Measurements from ENCODE around the gene ATXN1.

DNA sequence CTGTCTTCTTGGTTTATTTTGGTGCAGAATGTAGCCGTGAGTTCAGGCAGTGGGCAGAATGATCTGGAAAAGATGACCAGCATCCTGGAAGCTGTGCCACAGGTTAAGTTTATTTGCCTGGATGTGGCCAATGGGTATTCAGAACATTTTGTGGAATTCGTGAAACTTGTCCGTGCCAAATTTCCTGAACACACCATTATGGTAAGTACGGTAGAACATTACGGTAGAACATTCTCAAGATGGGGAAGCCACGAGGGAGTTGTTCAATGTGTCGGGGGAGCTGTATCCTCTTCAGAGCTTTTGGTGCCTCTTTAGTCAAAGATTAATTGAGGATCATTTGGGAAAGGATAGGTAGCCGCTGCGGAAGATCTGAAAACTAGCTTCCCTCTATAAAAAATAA lies 506.7 kb downstream of the ATXN1 start:
- TF ChIP-seq, protein P1, sequence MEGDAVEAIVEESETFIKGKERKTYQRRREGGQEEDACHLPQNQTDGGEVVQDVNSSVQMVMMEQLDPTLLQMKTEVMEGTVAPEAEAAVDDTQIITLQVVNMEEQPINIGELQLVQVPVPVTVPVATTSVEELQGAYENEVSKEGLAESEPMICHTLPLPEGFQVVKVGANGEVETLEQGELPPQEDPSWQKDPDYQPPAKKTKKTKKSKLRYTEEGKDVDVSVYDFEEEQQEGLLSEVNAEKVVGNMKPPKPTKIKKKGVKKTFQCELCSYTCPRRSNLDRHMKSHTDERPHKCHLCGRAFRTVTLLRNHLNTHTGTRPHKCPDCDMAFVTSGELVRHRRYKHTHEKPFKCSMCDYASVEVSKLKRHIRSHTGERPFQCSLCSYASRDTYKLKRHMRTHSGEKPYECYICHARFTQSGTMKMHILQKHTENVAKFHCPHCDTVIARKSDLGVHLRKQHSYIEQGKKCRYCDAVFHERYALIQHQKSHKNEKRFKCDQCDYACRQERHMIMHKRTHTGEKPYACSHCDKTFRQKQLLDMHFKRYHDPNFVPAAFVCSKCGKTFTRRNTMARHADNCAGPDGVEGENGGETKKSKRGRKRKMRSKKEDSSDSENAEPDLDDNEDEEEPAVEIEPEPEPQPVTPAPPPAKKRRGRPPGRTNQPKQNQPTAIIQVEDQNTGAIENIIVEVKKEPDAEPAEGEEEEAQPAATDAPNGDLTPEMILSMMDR (IDR thresholded peaks at IDR 0.05): no peak
- TF ChIP-seq GTF2I (CRISPR knock-in tag; conservative IDR thresholded peaks at IDR 0.05) (no peak), GRHL2 (CRISPR knock-in tag; IDR thresholded peaks at IDR 0.05; ENCODE audit: insufficient replicate concordance, severe bottlenecking) (no peak), JUN (CRISPR knock-in tag; IDR thresholded peaks at IDR 0.05) (no peak), ZNF219 (CRISPR knock-in tag; IDR thresholded peaks at IDR 0.05; ENCODE audit: borderline replicate concordance) (no peak), ESRRA (CRISPR knock-in tag; IDR thresholded peaks at IDR 0.05; ENCODE audit: borderline replicate concordance) (no peak)
- TF ChIP-seq, protein P2, sequence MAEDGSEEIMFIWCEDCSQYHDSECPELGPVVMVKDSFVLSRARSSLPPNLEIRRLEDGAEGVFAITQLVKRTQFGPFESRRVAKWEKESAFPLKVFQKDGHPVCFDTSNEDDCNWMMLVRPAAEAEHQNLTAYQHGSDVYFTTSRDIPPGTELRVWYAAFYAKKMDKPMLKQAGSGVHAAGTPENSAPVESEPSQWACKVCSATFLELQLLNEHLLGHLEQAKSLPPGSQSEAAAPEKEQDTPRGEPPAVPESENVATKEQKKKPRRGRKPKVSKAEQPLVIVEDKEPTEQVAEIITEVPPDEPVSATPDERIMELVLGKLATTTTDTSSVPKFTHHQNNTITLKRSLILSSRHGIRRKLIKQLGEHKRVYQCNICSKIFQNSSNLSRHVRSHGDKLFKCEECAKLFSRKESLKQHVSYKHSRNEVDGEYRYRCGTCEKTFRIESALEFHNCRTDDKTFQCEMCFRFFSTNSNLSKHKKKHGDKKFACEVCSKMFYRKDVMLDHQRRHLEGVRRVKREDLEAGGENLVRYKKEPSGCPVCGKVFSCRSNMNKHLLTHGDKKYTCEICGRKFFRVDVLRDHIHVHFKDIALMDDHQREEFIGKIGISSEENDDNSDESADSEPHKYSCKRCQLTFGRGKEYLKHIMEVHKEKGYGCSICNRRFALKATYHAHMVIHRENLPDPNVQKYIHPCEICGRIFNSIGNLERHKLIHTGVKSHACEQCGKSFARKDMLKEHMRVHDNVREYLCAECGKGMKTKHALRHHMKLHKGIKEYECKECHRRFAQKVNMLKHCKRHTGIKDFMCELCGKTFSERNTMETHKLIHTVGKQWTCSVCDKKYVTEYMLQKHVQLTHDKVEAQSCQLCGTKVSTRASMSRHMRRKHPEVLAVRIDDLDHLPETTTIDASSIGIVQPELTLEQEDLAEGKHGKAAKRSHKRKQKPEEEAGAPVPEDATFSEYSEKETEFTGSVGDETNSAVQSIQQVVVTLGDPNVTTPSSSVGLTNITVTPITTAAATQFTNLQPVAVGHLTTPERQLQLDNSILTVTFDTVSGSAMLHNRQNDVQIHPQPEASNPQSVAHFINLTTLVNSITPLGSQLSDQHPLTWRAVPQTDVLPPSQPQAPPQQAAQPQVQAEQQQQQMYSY (CRISPR knock-in tag; IDR thresholded peaks at IDR 0.05): no peak
- TF ChIP-seq, protein P3, sequence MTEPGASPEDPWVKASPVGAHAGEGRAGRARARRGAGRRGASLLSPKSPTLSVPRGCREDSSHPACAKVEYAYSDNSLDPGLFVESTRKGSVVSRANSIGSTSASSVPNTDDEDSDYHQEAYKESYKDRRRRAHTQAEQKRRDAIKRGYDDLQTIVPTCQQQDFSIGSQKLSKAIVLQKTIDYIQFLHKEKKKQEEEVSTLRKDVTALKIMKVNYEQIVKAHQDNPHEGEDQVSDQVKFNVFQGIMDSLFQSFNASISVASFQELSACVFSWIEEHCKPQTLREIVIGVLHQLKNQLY (CRISPR knock-in tag; IDR thresholded peaks at IDR 0.05): no peak
- TF ChIP-seq, protein P4, sequence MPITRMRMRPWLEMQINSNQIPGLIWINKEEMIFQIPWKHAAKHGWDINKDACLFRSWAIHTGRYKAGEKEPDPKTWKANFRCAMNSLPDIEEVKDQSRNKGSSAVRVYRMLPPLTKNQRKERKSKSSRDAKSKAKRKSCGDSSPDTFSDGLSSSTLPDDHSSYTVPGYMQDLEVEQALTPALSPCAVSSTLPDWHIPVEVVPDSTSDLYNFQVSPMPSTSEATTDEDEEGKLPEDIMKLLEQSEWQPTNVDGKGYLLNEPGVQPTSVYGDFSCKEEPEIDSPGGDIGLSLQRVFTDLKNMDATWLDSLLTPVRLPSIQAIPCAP (CRISPR knock-in tag; IDR thresholded peaks at IDR 0.05): no peak
- TF ChIP-seq, protein P5, sequence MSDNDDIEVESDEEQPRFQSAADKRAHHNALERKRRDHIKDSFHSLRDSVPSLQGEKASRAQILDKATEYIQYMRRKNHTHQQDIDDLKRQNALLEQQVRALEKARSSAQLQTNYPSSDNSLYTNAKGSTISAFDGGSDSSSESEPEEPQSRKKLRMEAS (CRISPR knock-in tag; IDR thresholded peaks at IDR 0.05): no peak
- TF ChIP-seq, protein P6, sequence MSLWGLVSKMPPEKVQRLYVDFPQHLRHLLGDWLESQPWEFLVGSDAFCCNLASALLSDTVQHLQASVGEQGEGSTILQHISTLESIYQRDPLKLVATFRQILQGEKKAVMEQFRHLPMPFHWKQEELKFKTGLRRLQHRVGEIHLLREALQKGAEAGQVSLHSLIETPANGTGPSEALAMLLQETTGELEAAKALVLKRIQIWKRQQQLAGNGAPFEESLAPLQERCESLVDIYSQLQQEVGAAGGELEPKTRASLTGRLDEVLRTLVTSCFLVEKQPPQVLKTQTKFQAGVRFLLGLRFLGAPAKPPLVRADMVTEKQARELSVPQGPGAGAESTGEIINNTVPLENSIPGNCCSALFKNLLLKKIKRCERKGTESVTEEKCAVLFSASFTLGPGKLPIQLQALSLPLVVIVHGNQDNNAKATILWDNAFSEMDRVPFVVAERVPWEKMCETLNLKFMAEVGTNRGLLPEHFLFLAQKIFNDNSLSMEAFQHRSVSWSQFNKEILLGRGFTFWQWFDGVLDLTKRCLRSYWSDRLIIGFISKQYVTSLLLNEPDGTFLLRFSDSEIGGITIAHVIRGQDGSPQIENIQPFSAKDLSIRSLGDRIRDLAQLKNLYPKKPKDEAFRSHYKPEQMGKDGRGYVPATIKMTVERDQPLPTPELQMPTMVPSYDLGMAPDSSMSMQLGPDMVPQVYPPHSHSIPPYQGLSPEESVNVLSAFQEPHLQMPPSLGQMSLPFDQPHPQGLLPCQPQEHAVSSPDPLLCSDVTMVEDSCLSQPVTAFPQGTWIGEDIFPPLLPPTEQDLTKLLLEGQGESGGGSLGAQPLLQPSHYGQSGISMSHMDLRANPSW (CRISPR knock-in tag; conservative IDR thresholded peaks at IDR 0.05; ENCODE audit: low read depth): no peak
- TF ChIP-seq, protein P7, sequence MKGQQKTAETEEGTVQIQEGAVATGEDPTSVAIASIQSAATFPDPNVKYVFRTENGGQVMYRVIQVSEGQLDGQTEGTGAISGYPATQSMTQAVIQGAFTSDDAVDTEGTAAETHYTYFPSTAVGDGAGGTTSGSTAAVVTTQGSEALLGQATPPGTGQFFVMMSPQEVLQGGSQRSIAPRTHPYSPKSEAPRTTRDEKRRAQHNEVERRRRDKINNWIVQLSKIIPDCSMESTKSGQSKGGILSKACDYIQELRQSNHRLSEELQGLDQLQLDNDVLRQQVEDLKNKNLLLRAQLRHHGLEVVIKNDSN (CRISPR knock-in tag; IDR thresholded peaks at IDR 0.05): no peak

Measured in WTC11 (cell line).